Uterus (tissue), 4 donors: ENCODE results near the gene DPP4. TPM values are rescaled to one million over a fixed set of nuclear protein-coding genes. Genes with fewer than 3 reads are reported as not detected.

ENCODE experiments used
- DNase-seq, 2 donors: peaks; one replicate each; pipeline ENCODE4 v3.0.0-alpha.2; 2019 to 2020
- H3K27ac ChIP-seq, 2 donors: fragments of 200-600 bp; sonication (generic); 1 replicate in 1 of 2; 2 replicates in 1 of 2; pipeline ENCODE4 v1.5.1; 2016 to 2018
- H3K27me3 ChIP-seq, 2 donors: fragments of 200-600 bp; sonication (generic); one replicate each; pipeline ENCODE4 v1.5.1; 2018 to 2019; ENCODE audit warnings: control low read depth in 1 of 2
- H3K36me3 ChIP-seq, 2 donors: fragments of 200-600 bp; sonication (generic); one replicate each; pipeline ENCODE4 v1.5.1; 2019; ENCODE audit warnings: control low read depth in 1 of 2
- H3K4me1 ChIP-seq, 2 donors: fragments of 200-600 bp; sonication (generic); one replicate each; pipeline ENCODE4 v1.5.1; 2018 to 2019; ENCODE audit warnings: control low read depth in 1 of 2
- H3K4me3 ChIP-seq, 2 donors: fragments of 200-600 bp; sonication (generic); 1 replicate in 1 of 2; 2 replicates in 1 of 2; pipeline ENCODE4 v1.5.1; 2018 to 2019; ENCODE audit warnings: mild to moderate bottlenecking in 1 of 2
- H3K9me3 ChIP-seq, 2 donors: fragments of 200-600 bp; sonication (generic); one replicate each; pipeline ENCODE4 v1.5.1; 2019; ENCODE audit warnings: control low read depth in 1 of 2
- POLR2A ChIP-seq, 2 donors: fragments of 450-650 bp; IDR thresholded peaks; one replicate each; pipeline ENCODE4 v1.6.1; 2016; ENCODE audit warnings: antibody characterized with exemption in 2 of 2, mild to moderate bottlenecking in 1 of 2, moderate library complexity in 1 of 2
- intact Hi-C: fragments of 100-400 bp; cut with DNase I; formaldehyde crosslinking; loops from one replicate; pipeline ENCODE4 v1.15.1; 2023; ENCODE audit warnings: low total_unique reads
- total RNA-seq, 4 donors: library from RNA; depleted of rRNA in 3 of 4; stranded (reverse); fragments of >200 nt in 3 of 4; gene quantifications; one replicate each; pipeline versions ENCODE4 v1.1.0 to v1.2.4, GENCODE V29; 2014 to 2023
- TF ChIP-seq, protein P1 (sequence below), 4 experiments: fragments of 200-600 bp in 2 of 4; fragments of 450-650 bp in 2 of 4; sonication (generic) in 2 of 4; IDR thresholded peaks; one replicate each; pipeline ENCODE4 v1.5.1; 2016 to 2019; ENCODE audit warnings: antibody characterized with exemption in 4 of 4, mild to moderate bottlenecking in 2 of 4, moderate library complexity in 1 of 4
- donor health status: DM: yes; HTN: yes; CAD: no.

DPP4 gene
- 10 to 100 TPM in 1 of 4 donors, 1 to 10 TPM in 3; 1.8 to 36.3 (median 5.0) TPM for total RNA-seq

- Histone ChIP-seq H3K27me3 (no peaks in the 10 kb centered on the region), H3K27ac (peak within 1 kb of the TSS in 1 of 2 donors; percentile 51), H3K9me3 (no peaks in the 10 kb centered on the region), H3K36me3 (no peaks in the 10 kb centered on the region), H3K4me3 (peak within 1 kb of the TSS; percentile 39 to 43), H3K4me1 (peaks cover 0 to 4% of the 10 kb centered on the region in 2 donors)
- TF ChIP-seq, protein P1, sequence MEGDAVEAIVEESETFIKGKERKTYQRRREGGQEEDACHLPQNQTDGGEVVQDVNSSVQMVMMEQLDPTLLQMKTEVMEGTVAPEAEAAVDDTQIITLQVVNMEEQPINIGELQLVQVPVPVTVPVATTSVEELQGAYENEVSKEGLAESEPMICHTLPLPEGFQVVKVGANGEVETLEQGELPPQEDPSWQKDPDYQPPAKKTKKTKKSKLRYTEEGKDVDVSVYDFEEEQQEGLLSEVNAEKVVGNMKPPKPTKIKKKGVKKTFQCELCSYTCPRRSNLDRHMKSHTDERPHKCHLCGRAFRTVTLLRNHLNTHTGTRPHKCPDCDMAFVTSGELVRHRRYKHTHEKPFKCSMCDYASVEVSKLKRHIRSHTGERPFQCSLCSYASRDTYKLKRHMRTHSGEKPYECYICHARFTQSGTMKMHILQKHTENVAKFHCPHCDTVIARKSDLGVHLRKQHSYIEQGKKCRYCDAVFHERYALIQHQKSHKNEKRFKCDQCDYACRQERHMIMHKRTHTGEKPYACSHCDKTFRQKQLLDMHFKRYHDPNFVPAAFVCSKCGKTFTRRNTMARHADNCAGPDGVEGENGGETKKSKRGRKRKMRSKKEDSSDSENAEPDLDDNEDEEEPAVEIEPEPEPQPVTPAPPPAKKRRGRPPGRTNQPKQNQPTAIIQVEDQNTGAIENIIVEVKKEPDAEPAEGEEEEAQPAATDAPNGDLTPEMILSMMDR (IDR thresholded peaks at IDR 0.05) = no peak
- TF ChIP-seq POLR2A (IDR thresholded peaks at IDR 0.05) = no peak
- DNase-seq = peak in 1 of 2 donors; percentile 19
- intact Hi-C loops = no loop called here
These were observed at the start of gene DPP4 for GRCh38 chr2:162073888-162074631. TSS of gene DPP4 (minus strand) at chr2:162074215. CDS start at chr2:162073981, 234 bp downstream.

- no peaks in the 10 kb centered on the region for H3K9me3 ChIP-seq
- no peaks in the 10 kb centered on the region for H3K27me3 ChIP-seq
These were observed 44.4 kb upstream of the DPP4 start for GRCh38 chr2:162118166-162119031.

DNA sequence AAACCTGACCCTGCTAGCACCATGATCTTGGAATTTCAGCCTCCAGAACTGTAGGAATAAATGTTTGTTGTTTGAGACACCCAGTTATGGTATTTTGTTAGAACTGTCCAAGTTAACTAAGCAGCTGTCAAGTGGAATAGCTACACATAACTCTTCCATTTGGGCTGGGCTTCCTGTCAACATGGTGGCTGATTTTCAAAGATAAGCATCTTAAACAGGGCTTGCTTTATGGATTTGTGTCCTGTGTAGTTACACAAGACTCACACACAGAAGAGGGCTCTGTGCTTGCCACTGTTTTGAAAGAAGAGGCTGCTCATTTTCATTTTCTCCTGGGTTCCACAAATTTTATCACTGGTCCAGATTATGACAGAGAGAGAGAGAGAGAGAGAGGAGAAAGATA, 42.3 kb upstream of the DPP4 start:
- H3K4me1 ChIP-seq = no peaks in the 10 kb centered on the region
- TF ChIP-seq POLR2A (IDR thresholded peaks at IDR 0.05) = no peak
- TF ChIP-seq, protein P1 (IDR thresholded peaks at IDR 0.05) = no peak
- no peak for DNase-seq
- no peak overlapping the region for H3K27ac ChIP-seq
- intact Hi-C loops = no loop called here
- H3K9me3 ChIP-seq = no peaks in the 10 kb centered on the region
- no peaks in the 10 kb centered on the region for H3K36me3 ChIP-seq
- H3K27me3 ChIP-seq = no peaks in the 10 kb centered on the region
- H3K4me3 ChIP-seq = no peak overlapping the region

More at GRCh38 chr2:162118166-162119031, 44.4 kb upstream of the DPP4 start:
- intact Hi-C loops = no loop called here
- no peak for DNase-seq
- Histone ChIP-seq H3K27ac (peak overlapping the region in 1 of 2 donors; percentile 36), H3K4me1 (no peaks in the 10 kb centered on the region), H3K36me3 (no peaks in the 10 kb centered on the region), H3K4me3 (no peak overlapping the region)
- no peak for TF ChIP-seq POLR2A (IDR thresholded peaks at IDR 0.05)
- TF ChIP-seq, protein P1 (IDR thresholded peaks at IDR 0.05) = no peak

DNA sequence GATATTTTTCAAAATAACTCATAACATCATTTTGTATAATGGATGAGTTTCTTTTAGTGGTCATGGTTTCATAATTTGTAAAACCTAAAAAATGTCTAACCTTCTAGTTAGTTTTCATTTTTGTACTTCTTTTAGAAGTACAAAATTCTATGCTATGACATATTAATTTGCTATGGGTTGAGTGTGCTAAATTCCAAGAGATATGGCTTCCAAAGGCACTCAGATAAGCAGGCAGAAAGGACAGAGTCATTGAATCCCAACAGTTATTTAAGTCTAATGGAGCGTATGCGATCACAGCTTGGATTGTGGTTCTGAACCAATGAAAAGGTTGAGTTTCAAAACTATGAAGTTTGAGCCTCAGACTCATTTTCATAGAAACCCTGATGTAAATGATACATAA, 41.1 kb upstream of the DPP4 start:
- Histone ChIP-seq H3K36me3 (no peaks in the 10 kb centered on the region), H3K4me3 (no peak overlapping the region), H3K27ac (no peak overlapping the region), H3K27me3 (no peaks in the 10 kb centered on the region), H3K9me3 (no peaks in the 10 kb centered on the region), H3K4me1 (no peaks in the 10 kb centered on the region)
- DNase-seq = no peak
- intact Hi-C loops = no loop called here
- TF ChIP-seq, protein P1 (IDR thresholded peaks at IDR 0.05) = no peak
- TF ChIP-seq POLR2A (IDR thresholded peaks at IDR 0.05) = no peak

DNA sequence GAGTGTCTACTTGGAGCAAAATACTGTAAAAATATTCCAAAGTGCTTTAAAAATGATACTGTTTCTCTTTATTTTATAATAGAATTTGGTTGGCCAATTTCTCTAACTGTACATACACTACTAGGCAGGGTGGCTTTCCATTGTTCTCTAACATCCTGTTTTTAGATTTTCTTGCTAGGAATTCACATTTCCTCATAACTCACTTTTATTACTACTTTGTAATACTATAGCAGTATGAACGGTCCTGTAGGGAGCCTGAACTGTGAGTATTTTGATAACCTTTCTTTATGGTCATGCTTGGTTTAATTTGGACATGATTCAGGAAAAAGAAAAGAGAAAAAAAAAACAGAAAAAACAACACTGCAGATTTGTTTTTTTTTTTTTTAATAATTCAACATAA, 40.3 kb upstream of the DPP4 start:
- Histone ChIP-seq H3K9me3 (no peaks in the 10 kb centered on the region), H3K27ac (no peak overlapping the region), H3K36me3 (no peaks in the 10 kb centered on the region), H3K4me3 (no peak overlapping the region), H3K4me1 (no peaks in the 10 kb centered on the region), H3K27me3 (no peaks in the 10 kb centered on the region)
- intact Hi-C loops = no loop called here
- TF ChIP-seq POLR2A (IDR thresholded peaks at IDR 0.05) = no peak
- TF ChIP-seq, protein P1 (IDR thresholded peaks at IDR 0.05) = no peak
- no peak for DNase-seq
